Activated effector memory CD4-positive, alpha-beta T cell treated with Interleukin-2 at 50 U/mL for 16 hours (primary cell): ENCODE results near the gene WDR18.

Experiments
- DNase-seq: peaks from one replicate; pipeline ENCODE4 v3.0.0-alpha.2; 2020

WDR18 gene

GRCh38 chr19:984165-984967 lies at the start of gene WDR18:
WDR18 (plus strand) TSS chr19:984345; CDS start chr19:984354, 9 bp downstream.
- DNase-seq: peak; percentile 76

GRCh38 chr19:934865-935479 lies 49.2 kb upstream of the WDR18 start:
- DNase-seq: no peak

- no peak for DNase-seq
Observed at GRCh38 chr19:936175-936546, 48.0 kb upstream of the WDR18 start.

- no peak for DNase-seq
Observed at GRCh38 chr19:937259-937694, 46.9 kb upstream of the WDR18 start.

GRCh38 chr19:938233-938923 lies 45.8 kb upstream of the WDR18 start:
- no peak for DNase-seq

- no peak for DNase-seq
Observed at GRCh38 chr19:939439-939838, 44.7 kb upstream of the WDR18 start.

- DNase-seq: no peak
Observed at GRCh38 chr19:939922-940321, 44.2 kb upstream of the WDR18 start.

- DNase-seq: peak; percentile 69
Observed at GRCh38 chr19:940591-941291, 43.4 kb upstream of the WDR18 start.

GRCh38 chr19:941292-942132 lies 42.6 kb upstream of the WDR18 start:
- DNase-seq: no peak

- DNase-seq: no peak
Observed at GRCh38 chr19:942133-942645, 42.0 kb upstream of the WDR18 start.

- DNase-seq: no peak
Observed at GRCh38 chr19:943551-944170, 40.5 kb upstream of the WDR18 start.

- DNase-seq: no peak
Observed at GRCh38 chr19:944171-944567, 40.0 kb upstream of the WDR18 start.

- DNase-seq: no peak
Observed at GRCh38 chr19:944663-945241, 39.4 kb upstream of the WDR18 start.

GRCh38 chr19:945401-946252 lies 38.5 kb upstream of the WDR18 start:
- DNase-seq: no peak

GRCh38 chr19:947090-947706 lies 36.9 kb upstream of the WDR18 start:
- no peak for DNase-seq

- DNase-seq: no peak
Observed at GRCh38 chr19:947707-948539, 36.2 kb upstream of the WDR18 start.

GRCh38 chr19:948842-949496 lies 35.2 kb upstream of the WDR18 start:
- DNase-seq: no peak

GRCh38 chr19:950352-951066 lies 33.6 kb upstream of the WDR18 start:
- DNase-seq: no peak
